ENCODE data around the gene VNN1.
"Not testable (repeated sequence)": the region's sequence is repeated elsewhere in the genome, so short reads cannot be mapped to it uniquely, and the experiment has no call there.

VNN1 gene

DNA sequence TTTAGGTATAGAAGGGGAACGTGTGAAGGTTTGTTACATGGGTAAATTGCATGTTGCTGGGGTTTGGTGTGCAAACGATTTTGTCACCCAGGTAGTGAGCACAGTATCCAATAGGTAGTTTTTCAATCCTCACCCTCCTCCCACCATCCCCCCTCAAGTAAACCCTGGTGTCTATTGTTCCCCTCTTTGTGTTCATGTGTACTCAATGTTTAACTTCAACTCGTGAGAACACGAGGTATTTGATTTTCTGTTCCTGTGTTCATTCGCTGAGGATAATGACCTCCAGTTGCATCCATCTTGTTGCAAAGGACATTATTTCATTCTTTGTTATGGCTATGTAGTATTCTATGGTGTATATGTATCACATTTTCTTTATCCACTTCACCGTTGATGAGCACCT, 11.6 kb upstream of the VNN1 start:
- DNase-seq (ENCODE audit: low read depth): no peak

DNA sequence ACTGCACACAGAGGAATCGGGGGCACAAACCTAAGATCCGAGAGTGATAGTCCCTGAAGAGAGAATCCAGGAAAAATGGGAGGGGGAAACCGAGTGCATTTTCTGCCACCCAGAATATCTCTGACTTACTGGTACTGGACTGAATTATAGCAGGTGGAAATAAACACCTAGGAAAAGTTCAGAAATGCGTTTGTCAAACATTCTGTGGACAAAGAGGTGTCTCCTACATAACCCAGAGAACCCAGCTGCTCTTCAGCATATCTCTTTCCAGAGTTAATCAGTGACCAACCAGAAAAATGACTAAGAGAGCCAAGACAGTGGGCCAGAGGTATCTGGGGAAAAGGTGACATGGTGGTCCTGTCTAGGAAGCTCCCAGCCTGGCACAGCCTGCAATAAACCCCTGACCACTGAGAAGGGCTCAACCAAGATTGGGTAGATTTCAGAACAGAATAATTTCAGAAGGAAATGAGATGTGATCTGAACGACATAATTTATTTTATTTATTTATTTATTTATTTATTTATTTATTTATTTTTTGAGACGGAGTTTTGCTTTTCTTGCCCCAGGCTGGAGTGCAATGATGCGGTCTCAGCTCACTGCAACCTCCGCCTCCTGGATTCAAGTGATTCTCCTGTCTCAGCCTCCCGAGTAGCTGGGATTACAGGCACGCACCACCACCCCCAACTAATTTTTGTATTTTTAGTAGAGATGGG, 6.0 kb upstream of the VNN1 start:
- no peak for DNase-seq (ENCODE audit: low read depth)

DNA sequence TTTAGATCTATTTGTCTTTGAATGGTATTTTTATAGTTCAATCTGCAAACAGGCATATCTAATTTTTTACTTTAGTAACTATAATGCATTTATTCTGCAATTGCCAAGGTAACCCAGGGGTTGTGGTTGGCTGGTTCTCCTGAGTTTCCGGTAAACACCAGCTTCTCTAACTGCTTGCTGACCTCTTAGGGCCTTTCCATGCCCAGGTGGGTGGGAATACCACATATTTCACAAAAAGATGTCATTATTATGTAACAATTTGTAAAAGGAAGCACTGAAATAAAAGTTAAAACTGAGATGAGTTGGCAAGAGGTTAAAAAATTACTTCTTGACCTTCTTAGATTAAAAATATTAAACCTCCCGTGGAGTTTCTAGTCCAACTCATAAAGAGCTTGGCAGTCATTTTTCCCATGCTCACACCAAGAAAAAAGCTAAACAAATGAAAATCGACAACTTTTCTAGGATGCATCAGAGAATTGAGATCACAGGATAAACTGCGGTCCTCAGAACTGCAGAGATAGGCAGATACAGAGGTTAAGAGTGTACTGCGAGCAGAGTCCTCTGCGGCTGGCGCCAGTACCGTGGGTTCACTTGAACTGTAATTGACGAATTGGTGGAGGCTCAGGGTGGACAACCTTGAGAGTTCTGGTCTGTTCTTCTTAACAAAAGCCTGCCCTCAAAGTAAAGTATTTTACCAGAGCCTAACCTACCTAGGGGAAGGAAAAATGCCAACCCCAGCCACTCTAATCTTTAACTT, 2.2 kb upstream of the VNN1 start:
- DNase-seq (ENCODE audit: low read depth): no peak

DNA sequence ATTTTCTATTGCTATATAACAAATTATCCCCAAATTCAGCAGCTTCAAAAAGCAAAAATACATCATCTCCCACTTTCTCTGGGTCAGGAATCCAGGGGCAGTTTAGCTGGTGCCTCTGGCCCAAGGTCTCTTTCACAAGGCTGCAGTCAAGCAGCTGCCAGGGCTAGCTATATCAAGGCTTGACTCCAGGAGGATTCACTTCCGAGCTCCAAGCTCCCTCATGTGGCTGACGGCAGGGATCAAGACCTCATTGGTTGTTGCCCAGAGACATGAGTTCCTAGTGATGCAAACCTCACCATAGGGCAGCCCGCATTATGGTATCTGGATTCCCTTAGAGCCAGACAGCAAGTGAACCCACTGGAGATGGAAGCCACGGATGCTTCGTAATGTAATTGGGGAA, 1.3 kb upstream of the VNN1 start:
- no peak for DNase-seq (ENCODE audit: low read depth)

DNA sequence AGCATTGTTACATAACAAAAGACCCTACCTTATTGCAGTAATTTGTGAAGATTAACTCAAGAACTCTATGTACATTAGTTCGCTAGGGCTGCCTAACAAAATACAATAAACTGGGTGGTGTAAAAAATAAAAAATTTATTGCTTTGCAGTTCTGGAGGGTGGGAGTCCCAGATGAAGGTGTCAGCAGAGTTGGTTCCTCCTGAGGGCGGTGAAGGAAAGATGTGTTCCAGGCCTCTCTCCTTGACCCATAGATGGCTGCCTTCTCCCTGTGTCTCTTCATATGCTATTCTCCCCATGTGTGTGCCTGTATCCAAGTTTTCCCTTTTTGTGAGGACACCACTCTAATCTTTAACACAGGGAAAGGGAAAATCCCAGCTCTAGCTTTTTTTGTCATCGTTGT, 305 bp upstream of the VNN1 start:
- no peak for DNase-seq (ENCODE audit: low read depth)

DNA sequence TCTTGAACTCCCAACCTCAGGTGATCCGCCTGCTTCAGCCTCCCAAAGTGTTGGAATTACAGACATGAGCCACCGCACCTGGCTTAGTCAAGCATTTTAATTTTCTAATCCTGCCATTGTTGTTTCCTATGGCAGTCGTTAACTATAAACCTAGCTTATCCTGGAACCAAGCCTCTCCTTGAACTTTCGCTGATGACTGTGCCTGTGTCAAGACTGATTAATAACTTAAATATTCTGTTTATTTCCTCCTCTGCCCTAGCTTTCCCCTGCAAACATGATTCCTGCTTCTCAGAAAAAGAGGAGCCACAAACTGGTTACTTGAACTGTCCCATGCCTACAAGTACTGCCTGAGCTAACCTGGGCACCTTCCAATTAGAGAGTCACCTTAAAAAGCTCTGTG, 1.5 kb downstream of the VNN1 start:
- DNase-seq (ENCODE audit: low read depth): no peak

DNA sequence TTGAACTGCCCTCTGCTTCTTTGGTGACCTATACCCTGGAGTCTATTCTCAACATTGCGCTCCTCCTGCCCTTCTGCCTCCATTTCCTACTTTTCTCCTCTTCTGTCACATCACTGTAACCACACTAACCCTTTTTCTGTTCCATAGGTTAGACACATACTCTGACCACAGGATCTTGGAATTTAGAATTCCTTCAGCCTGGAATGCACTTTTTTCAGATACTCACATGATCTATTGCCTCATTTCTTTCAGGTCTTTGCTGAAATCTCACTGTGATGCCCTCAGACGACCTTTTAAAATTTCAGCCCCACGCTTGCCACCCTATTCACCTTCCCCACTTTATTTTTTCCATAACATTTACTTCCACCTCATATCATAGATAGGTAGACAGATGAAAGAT, 5.1 kb downstream of the VNN1 start:
- no peak for DNase-seq (ENCODE audit: low read depth)

DNA sequence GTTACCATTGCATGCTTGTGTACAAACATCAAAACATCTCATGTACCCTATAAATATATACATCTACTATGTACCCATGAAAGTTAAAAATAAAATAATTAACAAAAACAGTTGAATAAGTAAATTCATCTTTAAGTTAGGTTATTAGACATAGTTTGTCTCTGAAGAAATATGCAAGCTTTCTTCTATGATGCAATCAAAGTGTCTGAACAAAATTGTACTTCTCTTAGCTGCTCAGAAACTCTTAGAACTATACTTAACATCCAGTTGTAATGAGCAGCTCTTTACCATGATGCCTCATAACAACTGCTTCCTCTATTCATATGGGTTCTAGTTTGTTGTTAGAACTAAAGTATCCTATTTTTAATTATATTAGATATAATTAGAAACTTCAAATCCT, 5.9 kb downstream of the VNN1 start:
- no peak for DNase-seq (ENCODE audit: low read depth)

DNA sequence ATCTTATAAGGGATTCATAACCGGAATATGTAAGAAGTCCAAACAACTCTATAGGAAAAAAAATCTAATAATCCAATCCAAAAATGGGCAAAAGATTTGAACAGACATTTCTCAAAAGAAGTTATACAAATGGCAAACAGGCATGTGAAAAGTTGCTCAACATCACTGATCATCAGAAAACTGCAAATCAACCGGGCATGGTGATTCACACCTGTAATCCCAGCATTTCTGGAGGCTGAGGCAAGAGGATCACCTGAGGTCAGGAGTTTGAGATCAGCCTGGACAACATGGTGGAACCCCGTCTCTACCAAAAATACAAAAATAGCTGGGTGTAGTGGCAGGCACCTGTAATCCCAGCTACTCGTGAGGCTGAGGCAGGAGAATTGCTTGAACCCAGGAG, 7.1 kb downstream of the VNN1 start:
- not testable (repeated sequence) for DNase-seq (ENCODE audit: low read depth)

DNA sequence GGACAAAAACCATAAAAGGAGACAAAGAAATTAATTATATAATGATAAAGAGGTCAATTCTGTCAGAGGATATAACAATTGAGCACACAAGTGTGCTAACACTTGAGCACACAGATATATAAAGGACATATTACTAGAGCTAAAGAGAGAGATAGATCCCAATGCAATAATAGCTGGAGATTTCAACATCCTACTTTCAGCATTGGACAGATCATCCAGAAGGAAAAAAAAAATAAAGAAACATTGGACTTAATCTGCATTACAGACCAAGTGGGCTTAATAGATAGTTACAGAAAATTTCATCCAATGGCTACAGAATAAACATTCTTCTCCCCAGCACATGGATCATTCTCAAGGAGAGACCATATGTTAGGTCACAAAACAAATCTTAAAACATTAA, 9.9 kb downstream of the VNN1 start:
- DNase-seq (ENCODE audit: low read depth): no peak

DNA sequence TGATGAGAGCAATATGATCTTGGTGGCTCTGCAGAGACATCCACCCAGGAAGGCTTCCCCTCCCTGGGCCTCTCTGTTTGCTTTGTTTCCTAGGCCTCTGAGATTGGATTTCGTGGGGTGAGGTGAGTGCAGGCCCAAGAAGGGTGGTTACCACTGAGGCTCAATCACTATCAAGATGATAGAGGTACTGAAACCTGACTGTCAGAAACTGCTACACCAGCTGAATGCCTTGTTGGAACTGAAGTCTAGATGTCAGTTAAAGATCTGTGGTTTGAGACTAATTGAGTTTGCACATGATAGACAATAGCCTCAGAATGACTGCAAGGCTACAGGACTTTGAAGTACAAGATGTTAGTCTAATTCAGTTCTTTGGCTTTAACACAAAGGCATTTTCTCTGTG, 15.2 kb downstream of the VNN1 start:
- no peak for DNase-seq (ENCODE audit: low read depth)

DNA sequence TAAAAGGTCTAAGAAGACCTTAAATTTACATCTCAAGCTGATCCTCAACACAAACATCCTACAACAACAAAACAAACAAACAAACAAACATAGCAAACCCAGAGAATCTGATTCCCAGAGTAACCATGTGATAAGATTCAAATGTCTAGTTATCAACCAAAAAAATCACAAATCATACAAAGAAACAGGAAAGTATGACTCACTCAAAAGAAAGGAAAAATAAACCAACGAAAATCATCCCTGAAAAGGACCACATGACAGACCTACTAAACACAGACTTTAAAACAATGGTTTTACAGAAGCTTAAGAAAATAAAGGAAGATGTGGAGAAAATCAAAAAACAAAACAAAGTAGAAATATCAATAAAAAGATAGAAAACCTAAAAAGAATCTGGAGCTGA, 18.1 kb downstream of the VNN1 start:
- DNase-seq (ENCODE audit: low read depth): no peak

DNA sequence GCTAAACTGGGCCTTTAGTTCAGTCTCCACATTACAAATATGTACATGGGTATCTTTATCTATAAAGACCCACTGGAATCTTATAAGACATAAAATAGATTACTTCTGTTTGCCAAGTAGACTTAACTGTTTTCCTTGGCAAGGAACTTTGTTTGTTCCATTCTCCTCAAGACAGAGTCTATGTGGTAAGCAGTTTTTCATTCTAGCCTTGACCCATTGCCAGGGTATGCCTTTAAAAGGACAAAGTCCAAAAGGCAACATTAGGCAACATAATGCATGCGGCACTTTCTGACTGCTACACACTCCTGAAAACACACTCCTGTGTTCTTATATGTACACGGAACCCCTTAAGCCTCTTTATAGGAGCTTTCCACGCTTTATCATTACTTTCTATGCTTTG, 20.4 kb downstream of the VNN1 start:
- DNase-seq (ENCODE audit: low read depth): no peak

DNA sequence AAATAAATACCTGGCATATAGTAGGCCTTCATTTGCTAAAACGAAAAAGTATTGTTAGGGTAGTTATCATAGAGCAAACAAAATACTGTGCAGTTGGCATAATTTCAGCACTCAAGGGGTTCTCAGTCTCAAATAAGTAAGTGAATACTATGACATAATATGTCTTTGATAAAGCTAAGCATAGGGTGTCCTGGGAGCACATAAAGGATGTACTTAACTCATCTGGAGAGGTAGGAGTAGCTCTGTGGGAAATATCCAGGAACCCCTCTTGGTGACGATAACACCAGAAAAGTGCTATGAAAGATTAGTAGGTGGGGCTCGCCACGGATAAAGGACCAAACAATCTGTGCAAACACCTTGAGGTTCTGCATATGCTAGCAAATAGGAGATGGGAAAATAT, 23.2 kb downstream of the VNN1 start:
- no peak for DNase-seq (ENCODE audit: low read depth)

DNA sequence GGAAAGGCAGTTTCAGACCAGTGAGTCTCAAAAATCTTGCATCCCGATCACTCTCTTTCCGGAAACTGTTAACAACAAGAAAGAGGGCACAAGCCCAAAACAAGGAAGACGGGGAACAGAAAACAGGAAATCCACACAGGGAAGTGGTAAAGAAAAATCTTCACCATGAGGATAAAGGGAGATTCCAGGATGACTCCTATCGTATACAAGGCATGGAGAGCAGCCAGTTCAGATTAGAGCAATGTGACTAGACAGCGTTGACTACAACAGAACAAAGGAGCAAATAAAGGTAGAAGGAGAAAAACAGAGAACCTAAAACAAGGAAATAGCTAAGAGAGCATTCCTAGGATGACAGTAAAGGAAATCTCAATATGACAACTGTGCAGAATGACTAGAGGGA, 26.5 kb downstream of the VNN1 start:
- DNase-seq (ENCODE audit: low read depth): no peak

DNA sequence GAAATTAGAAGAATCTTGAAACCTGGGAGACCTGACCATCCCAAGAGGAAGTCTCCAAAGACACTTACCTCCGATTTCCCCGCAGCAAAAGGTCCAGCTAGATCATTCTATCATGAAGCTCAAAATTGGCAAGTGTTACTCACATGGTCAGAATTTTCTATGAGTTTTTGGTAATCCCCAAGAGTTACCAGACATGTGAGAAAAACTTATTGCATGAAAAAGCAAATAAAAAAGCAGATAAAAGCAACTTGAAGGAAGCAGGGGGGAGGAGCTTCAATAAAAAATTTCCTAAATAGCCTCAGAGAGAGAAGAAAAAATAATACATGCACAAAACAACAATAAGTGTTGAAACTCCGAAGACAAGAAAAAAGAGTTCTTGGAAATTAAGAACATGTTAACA, 27.3 kb downstream of the VNN1 start:
- no peak for DNase-seq (ENCODE audit: low read depth)

DNA sequence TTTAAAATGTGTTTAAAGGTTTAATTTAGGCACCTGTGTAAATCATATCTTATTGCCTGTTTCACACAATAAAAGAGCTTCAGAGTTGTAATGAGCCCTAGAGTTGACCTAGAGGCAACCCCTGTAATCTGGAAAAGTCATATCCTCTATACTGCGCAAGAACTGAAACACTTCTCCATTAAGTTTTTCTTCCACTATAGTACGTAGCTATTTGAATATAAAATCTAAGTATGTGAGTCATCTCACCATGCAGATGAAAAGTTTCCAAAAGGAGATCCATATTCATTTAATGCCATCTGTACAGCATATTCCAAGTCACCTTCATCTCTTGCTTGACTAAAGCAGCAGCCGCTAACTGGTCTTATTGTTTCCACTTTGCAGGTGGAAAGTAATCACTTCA, 28.8 kb downstream of the VNN1 start:
- DNase-seq (ENCODE audit: low read depth): no peak

DNA sequence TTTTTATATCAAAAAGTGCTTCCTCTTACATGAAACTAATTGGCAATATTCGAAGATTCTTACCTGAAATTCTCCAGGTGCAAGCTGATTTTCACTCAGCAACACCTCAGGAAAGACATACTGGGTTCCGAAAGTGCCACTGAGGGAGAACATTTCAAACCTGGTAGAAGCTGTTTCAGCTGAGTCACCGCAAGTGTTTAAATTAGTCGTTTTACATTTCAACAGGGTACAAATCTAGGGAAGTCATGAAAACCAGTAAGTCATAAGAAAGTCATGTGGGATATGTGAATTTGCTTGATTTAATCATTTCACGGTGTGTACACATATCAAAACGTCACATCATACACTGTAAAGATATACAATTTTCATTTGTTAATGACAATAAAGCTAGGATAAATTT, 29.6 kb downstream of the VNN1 start:
- DNase-seq (ENCODE audit: low read depth): no peak

DNA sequence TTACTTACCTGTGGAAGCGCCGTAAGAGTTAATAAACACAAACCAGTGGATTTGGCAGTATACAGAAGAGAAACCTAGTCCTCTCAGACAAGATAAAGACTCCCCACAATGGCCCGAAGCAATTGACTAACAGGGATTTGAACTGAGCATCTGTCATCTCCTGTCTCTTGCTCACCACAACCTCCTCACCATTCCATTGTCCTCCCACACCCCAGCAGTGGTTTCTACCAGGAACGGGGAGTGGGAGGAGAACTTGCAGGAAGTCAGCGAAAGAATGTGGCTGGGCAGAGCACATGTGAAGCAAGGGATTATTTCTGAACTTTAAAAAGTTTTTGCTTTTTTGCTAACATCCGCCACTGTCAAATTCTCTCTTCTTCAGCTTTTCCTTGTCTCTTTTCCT, 30.3 kb downstream of the VNN1 start:
- no peak for DNase-seq (ENCODE audit: low read depth)

DNA sequence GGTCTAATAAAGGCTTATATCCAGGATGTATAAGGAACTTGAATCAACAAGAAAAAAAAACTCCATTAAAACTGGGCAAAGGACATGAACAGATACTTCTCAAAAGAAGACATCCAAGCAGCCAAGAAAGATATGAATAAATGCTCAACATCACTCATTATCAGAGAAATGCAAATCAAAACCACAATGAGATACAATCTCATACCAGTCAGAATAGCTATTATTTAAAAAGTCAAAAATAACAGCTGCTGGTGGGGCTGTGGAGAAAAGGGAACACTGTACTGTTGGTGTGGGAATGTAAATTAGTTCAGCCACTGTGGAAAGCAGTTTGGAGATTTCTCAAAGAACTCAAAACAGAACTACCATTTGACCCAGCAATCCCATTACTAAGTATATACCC, 34.8 kb downstream of the VNN1 start:
- not testable (repeated sequence) for DNase-seq (ENCODE audit: low read depth)

DNA sequence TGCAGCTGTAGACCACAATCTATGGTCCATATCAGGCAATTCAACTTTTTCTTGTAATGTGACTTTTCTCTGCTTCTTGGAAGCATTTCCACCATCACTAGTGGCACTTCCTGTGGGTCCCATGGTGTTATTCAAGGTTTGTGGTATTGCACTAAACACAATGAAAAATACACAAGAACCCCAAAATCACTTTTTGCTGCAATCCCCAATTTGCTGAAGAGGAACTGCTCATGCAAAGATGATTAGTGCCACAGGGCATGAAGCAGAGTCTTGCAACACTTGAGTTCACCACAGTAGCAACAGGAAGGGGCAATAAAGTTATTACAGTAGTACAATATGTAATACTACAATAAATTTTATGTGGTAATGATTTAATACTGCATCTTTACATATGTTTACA, 38.1 kb downstream of the VNN1 start:
- DNase-seq (ENCODE audit: low read depth): no peak

DNA sequence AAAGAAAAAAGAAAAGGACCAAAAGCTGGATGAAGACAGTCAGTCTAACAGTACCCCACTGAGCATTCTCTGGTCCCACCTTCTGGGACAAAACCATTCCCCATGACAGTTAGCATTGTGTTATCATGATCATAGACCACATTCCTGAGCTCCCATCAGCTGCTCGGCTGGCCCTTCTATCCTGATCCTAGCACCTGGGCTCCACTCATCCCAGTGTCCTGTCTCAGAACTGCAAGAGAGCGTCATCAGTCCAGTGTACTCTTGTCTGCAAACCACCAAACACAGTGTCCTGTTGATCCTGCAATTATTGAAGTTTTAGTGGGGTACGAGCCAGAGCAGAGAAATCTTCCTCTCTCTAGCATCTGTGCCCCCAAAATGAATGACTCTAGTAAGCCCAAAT, 38.9 kb downstream of the VNN1 start:
- no peak for DNase-seq (ENCODE audit: low read depth)

DNA sequence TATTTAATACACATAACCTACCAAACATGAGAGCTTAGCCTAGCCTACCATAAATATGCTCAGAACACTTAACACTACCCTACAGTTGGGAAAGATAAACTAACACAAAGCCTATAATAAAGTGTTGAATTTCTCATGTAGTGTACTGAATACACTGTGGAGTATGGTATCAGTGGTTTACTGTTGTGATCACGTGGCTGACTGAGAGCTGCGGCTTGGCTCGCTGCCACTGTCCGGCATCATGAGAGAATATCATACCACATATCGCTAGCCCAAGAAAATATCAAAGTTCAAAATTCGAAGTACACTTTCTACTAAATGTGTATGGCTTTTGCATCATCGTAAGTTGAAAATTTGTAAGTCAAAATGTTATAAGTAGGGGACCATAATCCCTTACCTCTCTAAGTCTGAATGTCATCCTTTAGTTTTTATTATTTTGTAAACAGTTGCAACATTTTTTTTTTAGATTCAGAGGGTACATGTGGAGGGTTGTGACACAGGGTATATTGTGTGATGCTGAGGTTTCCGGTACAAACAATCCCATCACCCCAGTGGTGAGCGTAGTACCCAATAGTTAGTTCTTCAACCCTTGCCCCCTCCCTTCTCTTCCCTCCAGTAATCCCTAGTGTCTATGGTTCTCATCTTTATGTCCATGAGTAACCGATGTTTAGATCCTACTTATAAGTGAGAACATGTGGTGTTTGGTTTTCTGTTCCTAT, 40.3 kb downstream of the VNN1 start:
- no peak for DNase-seq (ENCODE audit: low read depth)

Measured in activated T-cell treated with anti-CD3 and anti-CD28 coated beads for 48 hours (primary cell).